Natural killer cell (primary cell): ENCODE measurements around the gene WDR41. TPM values are rescaled to one million over a fixed set of nuclear protein-coding genes. Genes with fewer than 3 reads are reported as not detected.

Experiments
- ATAC-seq, 3 donors: fragments of 150-1000 bp in 2 of 3; fragments of 200-7000 bp in 1 of 3; cut with Tn5 transposase; 1 replicate in 1 of 3; 2 replicates in 2 of 3; pipeline ENCODE4 v1.10.0; 2021; ENCODE audit warnings: mild to moderate bottlenecking in 2 of 3, moderate library complexity in 2 of 3
- DNase-seq, 2 donors: peaks; one replicate each; pipeline versions ENCODE4 v3.0.0 to v3.0.0-alpha.2; 2013 to 2021; ENCODE audit warnings: mixed read lengths in 1 of 2
- H3K27ac ChIP-seq: one replicate; pipeline ENCODE4 v1.5.1; 2013; ENCODE audit warnings: mild to moderate bottlenecking, low read length
- H3K27me3 ChIP-seq: one replicate; pipeline ENCODE4 v1.6.1; 2013; ENCODE audit warnings: low read length; ENCODE audit not compliant: control insufficient read depth, insufficient read depth
- H3K36me3 ChIP-seq: one replicate; pipeline ENCODE4 v1.6.1; 2013; ENCODE audit warnings: low read length; ENCODE audit not compliant: control insufficient read depth, insufficient read depth
- H3K4me1 ChIP-seq: one replicate; pipeline ENCODE4 v1.6.1; 2013; ENCODE audit warnings: low read length; ENCODE audit not compliant: control insufficient read depth, insufficient read depth
- H3K4me3 ChIP-seq: one replicate; pipeline ENCODE4 v1.5.1; 2013; ENCODE audit warnings: low read length
- H3K9me3 ChIP-seq: one replicate; pipeline ENCODE4 v1.6.1; 2013; ENCODE audit warnings: low read length; ENCODE audit not compliant: control insufficient read depth, insufficient read depth
- H3K27ac Mint-ChIP-seq, 2 donors: one replicate each; pipeline ENCODE4 v1.8.0; 2022; ENCODE audit warnings: mild to moderate bottlenecking in 2 of 2, mixed read lengths in 2 of 2, moderate library complexity in 1 of 2
- H3K27me3 Mint-ChIP-seq, 2 donors: one replicate each; pipeline ENCODE4 v1.8.0; 2022; ENCODE audit warnings: low read depth in 2 of 2, mixed read lengths in 2 of 2
- H3K36me3 Mint-ChIP-seq: one replicate; pipeline ENCODE4 v1.8.0; 2022; ENCODE audit warnings: mixed read lengths
- H3K4me1 Mint-ChIP-seq, 2 donors: one replicate each; pipeline ENCODE4 v1.8.0; 2022; ENCODE audit warnings: mixed read lengths in 2 of 2
- H3K4me3 Mint-ChIP-seq: one replicate; pipeline ENCODE4 v1.8.0; 2022; ENCODE audit warnings: mild to moderate bottlenecking, moderate library complexity, mixed read lengths
- H3K9me3 Mint-ChIP-seq, 2 donors: one replicate each; pipeline ENCODE4 v1.8.0; 2022; ENCODE audit warnings: mixed read lengths in 2 of 2
- CTCF ChIP-seq: fragments of 200-600 bp; IDR thresholded peaks from one replicate; pipeline ENCODE4 v1.8.0; 2022; ENCODE audit warnings: antibody characterized with exemption
- WGBS: methylation state at CpG from one replicate; pipeline ENCODE4 v1.1.7; 2013; ENCODE audit warnings: missing lambda C conversion rate; ENCODE audit not compliant: insufficient coverage; 5-methylcytosine and 5-hydroxymethylcytosine counted together
- intact Hi-C: fragments of 100-400 bp; cut with micrococcal nuclease; formaldehyde crosslinking; loops from one replicate; pipeline ENCODE4 v1.14.2; 2022
- total RNA-seq, 4 donors: library from RNA; stranded (reverse); fragments of 120-200 nt in 1 of 4; gene quantifications; one replicate each; pipeline versions ENCODE4 v1.2.3 to v1.2.4, GENCODE V29; 2013 to 2022

WDR41 gene
- total RNA-seq, 3 donors from 2014 or later (not counting 1 experiment from before 2014, with no cell fraction given), result 20.7 to 25.5 (median 24.9) TPM

GRCh38 chr5:77426670-77427069 is 65.4 kb downstream of the WDR41 start:
- DNase-seq (no peak), ATAC-seq (no peak)
- Histone ChIP-seq H3K36me3 (peaks cover 21% of the 10 kb centered on the region), H3K27ac (no peak overlapping the region), H3K9me3 (no peaks in the 10 kb centered on the region), H3K4me3 (no peak overlapping the region), H3K27me3 (no peaks in the 10 kb centered on the region), H3K4me1 (no peaks in the 10 kb centered on the region)
- no peak for TF ChIP-seq CTCF
- Mint-ChIP-seq H3K27me3 (no peaks in the 10 kb centered on the region), H3K4me3 (no peak overlapping the region), H3K4me1 (no peaks in the 10 kb centered on the region), H3K36me3 (no peaks in the 10 kb centered on the region), H3K9me3 (no peaks in the 10 kb centered on the region), H3K27ac (no peak overlapping the region)
- intact Hi-C loops, result no loop called here
- 63% methylated on average over 2 of the region's 2 CpGs for WGBS

GRCh38 chr5:77425998-77426659 is 66.0 kb downstream of the WDR41 start:
- no peak for TF ChIP-seq CTCF
- Histone ChIP-seq H3K9me3 (no peaks in the 10 kb centered on the region), H3K36me3 (peaks cover 16% of the 10 kb centered on the region), H3K27ac (no peak overlapping the region), H3K4me1 (no peaks in the 10 kb centered on the region), H3K4me3 (no peak overlapping the region), H3K27me3 (no peaks in the 10 kb centered on the region)
- no peaks in the 10 kb centered on the region for H3K9me3 Mint-ChIP-seq
- no peak for ATAC-seq
- no peak overlapping the region for H3K27ac Mint-ChIP-seq
- H3K27me3 Mint-ChIP-seq, result no peaks in the 10 kb centered on the region
- no peak for DNase-seq
- no peak overlapping the region for H3K4me3 Mint-ChIP-seq
- WGBS, result 84% methylated on average over 8 of the region's 8 CpGs
- H3K4me1 Mint-ChIP-seq, result no peaks in the 10 kb centered on the region
- intact Hi-C loops, result no loop called here
- H3K36me3 Mint-ChIP-seq, result no peaks in the 10 kb centered on the region

- intact Hi-C loops, result no loop called here
- Mint-ChIP-seq H3K4me3 (no peak overlapping the region), H3K27ac (no peak overlapping the region)
These were observed 66.7 kb downstream of the WDR41 start for GRCh38 chr5:77425420-77425819.

More at GRCh38 chr5:77425420-77425819, 66.7 kb downstream of the WDR41 start:
- no peak overlapping the region for H3K27ac ChIP-seq
- H3K4me3 ChIP-seq, result no peak overlapping the region
- H3K27me3 Mint-ChIP-seq, result no peaks in the 10 kb centered on the region
- H3K4me1 Mint-ChIP-seq, result no peaks in the 10 kb centered on the region
- DNase-seq (no peak), ATAC-seq (no peak)
- peaks cover 12% of the 10 kb centered on the region for H3K36me3 ChIP-seq
- H3K4me1 ChIP-seq, result no peaks in the 10 kb centered on the region
- H3K9me3 ChIP-seq, result no peaks in the 10 kb centered on the region
- no peak for TF ChIP-seq CTCF
- H3K27me3 ChIP-seq, result no peaks in the 10 kb centered on the region
- no peaks in the 10 kb centered on the region for H3K36me3 Mint-ChIP-seq
- no peaks in the 10 kb centered on the region for H3K9me3 Mint-ChIP-seq
- WGBS, result 92% methylated on average over 5 of the region's 5 CpGs
